IMR-90 (cell line): ENCODE results near the gene SDS. TPM values are rescaled to one million over a fixed set of nuclear protein-coding genes. Genes with fewer than 3 reads are reported as not detected.

Source experiments
- ATAC-seq: fragments of 200-7000 bp; cut with Tn5 transposase; 2 replicates; pipeline ENCODE4 v1.9.1; 2020; ENCODE audit warnings: low read depth, mild to moderate bottlenecking, moderate library complexity
- BruUV-seq: library from RNA; stranded (reverse); fragments of 400-500 nt; replicated peaks from 2 replicates; lab custom pipeline; 2021; lab: Mats Ljungman, UMichigan
- CTCF ChIA-PET: fragments of 300-600 bp; formaldehyde crosslinking; extraction: SDS; loops from one replicate; lab custom pipeline; 2021; ENCODE audit warnings: antibody characterized with exemption; lab: Yijun Ruan, JAX
- POLR2A ChIA-PET: fragments of 300-600 bp; sonication (Branson Sonifier 250); formaldehyde crosslinking; loops from one replicate; lab custom pipeline; 2022; ENCODE audit warnings: antibody characterized with exemption; ENCODE audit not compliant: unreplicated experiment; lab: Charles Lee
- DNase-seq: peaks from one replicate; pipeline ENCODE4 v3.0.0; 2013
- H2AFZ ChIP-seq: replicated peaks from 2 replicates; pipeline ENCODE3; 2013; ENCODE audit warnings: low read length, mild to moderate bottlenecking; ENCODE audit not compliant: poor library complexity
- H2AK5ac ChIP-seq: 2 replicates; pipeline ENCODE4 v1.6.1; 2013; ENCODE audit warnings: low read depth, low read length, inconsistent platforms
- H2AK9ac ChIP-seq: replicated peaks from 2 replicates; pipeline ENCODE3; 2013; ENCODE audit warnings: mild to moderate bottlenecking, low read depth, low read length, moderate library complexity; ENCODE audit not compliant: poor library complexity
- H2BK120ac ChIP-seq: 2 replicates; pipeline ENCODE4 v1.6.1; 2013; ENCODE audit warnings: low read depth, low read length, inconsistent platforms
- H2BK15ac ChIP-seq: 3 replicates; pipeline ENCODE4 v1.6.1; 2013; ENCODE audit warnings: low read depth, low read length, inconsistent platforms
- H2BK20ac ChIP-seq: 2 replicates; pipeline ENCODE4 v1.6.1; 2013; ENCODE audit warnings: low read depth, mild to moderate bottlenecking, inconsistent platforms, low read length, moderate library complexity
- H2BK5ac ChIP-seq: 2 replicates; pipeline ENCODE4 v1.6.1; 2013; ENCODE audit warnings: mild to moderate bottlenecking, low read depth, low read length, inconsistent platforms; ENCODE audit not compliant: poor library complexity, severe bottlenecking
- H3K14ac ChIP-seq: replicated peaks from 2 replicates; pipeline ENCODE4 v1.6.1; 2013; ENCODE audit warnings: low read depth, low read length, inconsistent platforms
- H3K18ac ChIP-seq: 2 replicates; pipeline ENCODE4 v1.6.1; 2013; ENCODE audit warnings: low read depth, low read length, control low read depth
- H3K23ac ChIP-seq: 2 replicates; pipeline ENCODE4 v1.6.1; 2013; ENCODE audit warnings: low read depth, low read length, inconsistent platforms
- H3K27ac ChIP-seq: 2 replicates; pipeline ENCODE4 v1.5.1; 2013; ENCODE audit warnings: mild to moderate bottlenecking, control low read depth, low read length; ENCODE audit not compliant: insufficient read depth
- H3K27me3 ChIP-seq: 2 replicates; pipeline ENCODE4 v1.6.1; 2013; ENCODE audit warnings: low read length; ENCODE audit not compliant: control insufficient read depth, insufficient read depth
- H3K36me3 ChIP-seq: 2 replicates; pipeline ENCODE4 v1.6.1; 2013; ENCODE audit warnings: low read length, mixed read lengths; ENCODE audit not compliant: control insufficient read depth, insufficient read depth
- H3K4ac ChIP-seq: 2 replicates; pipeline ENCODE4 v1.6.1; 2013; ENCODE audit warnings: low read depth, low read length, inconsistent platforms
- H3K4me1 ChIP-seq: 2 replicates; pipeline ENCODE4 v1.6.1; 2013; ENCODE audit warnings: low read length, mixed read lengths; ENCODE audit not compliant: control insufficient read depth, insufficient read depth
- H3K4me2 ChIP-seq: 2 replicates; pipeline ENCODE4 v1.6.1; 2013; ENCODE audit warnings: low read depth, mild to moderate bottlenecking, control low read depth, low read length, moderate library complexity
- H3K4me3 ChIP-seq: 2 replicates; pipeline ENCODE4 v1.5.1; 2013; ENCODE audit warnings: low read depth, mild to moderate bottlenecking, control low read depth, low read length, moderate library complexity; ENCODE audit not compliant: insufficient read depth
- H3K56ac ChIP-seq: 2 replicates; pipeline ENCODE4 v1.6.1; 2013; ENCODE audit warnings: low read length, inconsistent platforms; ENCODE audit not compliant: insufficient read depth; ENCODE audit errors: extremely low read depth
- H3K79me1 ChIP-seq, 2 experiments: 2 replicates each; pipeline ENCODE4 v1.6.1; 2013; ENCODE audit warnings: low read length in 2 of 2, inconsistent platforms in 1 of 2, low read depth in 1 of 2
- H3K9ac ChIP-seq: 2 replicates; pipeline ENCODE4 v1.6.1; 2013; ENCODE audit warnings: low read depth, low read length, control low read depth
- H3K9me1 ChIP-seq: 2 replicates; pipeline ENCODE4 v1.6.1; 2013; ENCODE audit warnings: low read length, inconsistent platforms; ENCODE audit not compliant: insufficient read depth
- H3K9me3 ChIP-seq: 2 replicates; pipeline ENCODE4 v1.6.1; 2013; ENCODE audit warnings: low read length; ENCODE audit not compliant: control insufficient read depth, insufficient read depth
- H4K20me1 ChIP-seq: 2 replicates; pipeline ENCODE4 v1.6.1; 2013; ENCODE audit warnings: low read length, inconsistent platforms; ENCODE audit not compliant: insufficient read depth
- H4K5ac ChIP-seq: 2 replicates; pipeline ENCODE4 v1.6.1; 2013; ENCODE audit warnings: mild to moderate bottlenecking, low read depth, low read length, control low read depth
- H4K8ac ChIP-seq, 2 experiments: 2 replicates each; pipeline ENCODE4 v1.6.1; 2013; ENCODE audit warnings: low read depth in 2 of 2, low read length in 2 of 2, control low read depth in 1 of 2, inconsistent platforms in 1 of 2
- H4K91ac ChIP-seq: 2 replicates; pipeline ENCODE4 v1.6.1; 2013; ENCODE audit warnings: low read depth, low read length, inconsistent platforms; ENCODE audit not compliant: insufficient read depth
- FOS ChIP-seq: fragments of 150-350 bp; IDR thresholded peaks from 2 replicates; pipeline ENCODE4 v1.6.1; 2016; ENCODE audit warnings: low read depth, low read length
- MAZ ChIP-seq: IDR thresholded peaks from 2 replicates; pipeline ENCODE4 v1.6.1; 2012; ENCODE audit warnings: low read depth, mild to moderate bottlenecking, low read length, improper control_type of control experiment, moderate library complexity, borderline replicate concordance
- WGBS, 2 experiments: methylation state at CpG; one replicate each; pipeline versions ENCODE4 v1.1.5 to v1.1.7; 2013; ENCODE audit warnings: missing lambda C conversion rate in 2 of 2; ENCODE audit not compliant: insufficient read length in 1 of 2; ENCODE audit errors: extremely low coverage in 2 of 2; 5-methylcytosine and 5-hydroxymethylcytosine counted together
- dilution Hi-C: fragments of 300-500 bp; cut with HindIII; formaldehyde crosslinking; loops from one replicate; pipeline ENCODE4 v1.14.3; 2018; ENCODE audit warnings: low sequenced_read_pairs; ENCODE audit not compliant: unreplicated experiment
- in situ Hi-C: fragments of 300-500 bp; cut with MboI; formaldehyde crosslinking; loops from 3 replicates; pipeline ENCODE4 v1.14.3; 2019; ENCODE audit warnings: low sequenced_read_pairs, inconsistent platforms, mixed read lengths
- intact Hi-C: fragments of 100-400 bp; cut with micrococcal nuclease; formaldehyde crosslinking; loops from 2 replicates; pipeline ENCODE4 v1.10.0; 2022
- polyA plus RNA-seq, 3 experiments: library from polyadenylated mRNA; depleted of rRNA; stranded (reverse); fragments of >200 nt; gene quantifications; 2 replicates each; pipeline ENCODE4 v1.2.3, GENCODE V29; 2012; ENCODE audit warnings: low replicate concordance in 1 of 3
- total RNA-seq: library from RNA; depleted of rRNA; stranded (reverse); fragments of >200 nt; gene quantifications from 2 replicates; pipeline ENCODE4 v1.2.3, GENCODE V29; 2012

SDS gene
- total and polyA plus RNA-seq, 2 of the 4 experiments (the other 2 are of a cell fraction) = not detected

DNA sequence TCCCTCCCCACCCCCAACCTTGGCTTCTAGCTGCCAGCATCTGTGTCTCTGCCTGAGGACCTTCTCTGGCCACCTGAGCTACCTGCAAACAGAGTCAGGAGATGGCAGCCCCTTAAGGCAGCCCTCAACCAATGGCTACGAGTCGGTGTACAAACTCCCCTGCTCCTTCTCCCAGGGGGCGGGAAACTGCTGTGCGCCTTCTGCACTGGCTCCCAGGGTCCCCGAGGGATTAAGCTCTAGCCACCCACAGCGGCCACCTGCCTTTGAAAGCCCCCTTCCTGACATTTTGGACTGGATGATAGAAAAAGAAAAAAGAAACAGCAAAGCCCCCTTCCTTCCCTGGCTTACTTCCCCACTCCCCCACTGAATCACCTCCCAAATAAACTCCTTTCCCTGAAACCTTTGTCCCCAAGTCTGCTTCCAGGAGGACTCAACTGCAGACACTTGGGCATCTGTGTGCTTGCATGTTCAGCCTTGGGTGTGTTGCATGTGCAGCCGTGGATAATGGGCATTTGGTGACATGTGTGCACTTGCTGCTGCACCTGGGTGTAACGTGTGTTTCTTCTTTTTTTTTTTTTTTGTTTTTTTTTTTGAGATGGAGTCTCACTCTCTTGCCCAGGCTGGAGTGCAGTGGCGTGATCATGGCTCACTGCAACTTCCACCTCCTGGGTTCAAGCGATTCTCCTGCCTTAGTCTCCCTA lies 6.0 kb downstream of the SDS start:
- Histone ChIP-seq H4K20me1 (no peaks in the 10 kb centered on the region), H3K4me2 (no peak overlapping the region), H3K36me3 (no peaks in the 10 kb centered on the region), H3K4me3 (no peak overlapping the region), H4K8ac (no peak overlapping the region), H2BK15ac (no peak overlapping the region), H3K9me1 (no peaks in the 10 kb centered on the region), H3K23ac (no peak overlapping the region), H2BK20ac (no peak overlapping the region), H2AK5ac (no peak overlapping the region), H3K4ac (no peak overlapping the region), H2BK5ac (no peak overlapping the region), H3K18ac (no peak overlapping the region), H3K9me3 (no peaks in the 10 kb centered on the region; the same call in 1 of the 2 replicates), H3K56ac (no peak overlapping the region), H3K9ac (no peak overlapping the region), H2AFZ (no peak overlapping the region), H3K27ac (no peak overlapping the region), H2BK120ac (no peak overlapping the region), H4K91ac (no peak overlapping the region), H3K4me1 (no peaks in the 10 kb centered on the region), H2AK9ac (no peak overlapping the region), H4K5ac (no peak overlapping the region), H3K14ac (no peak overlapping the region), H3K79me1 (no peaks in the 10 kb centered on the region), H3K27me3 (peaks cover 4% of the 10 kb centered on the region; the same call in 1 of the 2 replicates)
- in situ Hi-C loops (no loop called here), intact Hi-C loops (no loop called here), dilution Hi-C loops (no loop called here)
- BruUV-seq = no TSS peak
- ATAC-seq (no peak), DNase-seq (no peak)
- no CpG with 5 or more reads among the region's 10 CpGs for WGBS, 2 experiments
- ChIA-PET CTCF (no interaction called here), POLR2A (no interaction called here)
- TF ChIP-seq MAZ = no peak
- no peak for TF ChIP-seq FOS
